Left cardiac atrium (tissue), 4 donors: Measurements from ENCODE around the gene FBXO31. TPM values are rescaled to one million over a fixed set of nuclear protein-coding genes. Genes with fewer than 3 reads are reported as not detected.

Experiments
- ATAC-seq, 2 donors: fragments of 200-7000 bp; cut with Tn5 transposase; one replicate each; pipeline ENCODE4 v1.9.1; 2020; ENCODE audit warnings: mild to moderate bottlenecking in 2 of 2, moderate library complexity in 2 of 2
- DNase-seq: peaks from one replicate; pipeline ENCODE4 v3.0.0-alpha.2; 2020
- intact Hi-C, 2 donors: fragments of 100-400 bp; cut with DNase I; formaldehyde crosslinking; loops; one replicate each; pipeline versions ENCODE4 v1.14.1 to v1.15.1; 2022 to 2023
- total RNA-seq, 2 donors: library from RNA; stranded (reverse); fragmentation: NEBNext Ultra II Directional; extraction: Animal tissue kit (Norgen Biotek cat#: 25700); gene quantifications; one replicate each; pipeline ENCODE4 v1.2.1, GENCODE V29; 2021
- donor health status: DM: no; HTN: yes; CAD: no.
- donor health status: DM: no; HTN: yes; CAD: no; lungs with severe emphysema.
- donor health status: DM: yes; HTN: yes; CAD: no.
- donor health status: Dilated cardiomyopathy.

Gene FBXO31
- total RNA-seq, 2 donors from 2014 or later, result 45.6 to 50.8 TPM

DNA sequence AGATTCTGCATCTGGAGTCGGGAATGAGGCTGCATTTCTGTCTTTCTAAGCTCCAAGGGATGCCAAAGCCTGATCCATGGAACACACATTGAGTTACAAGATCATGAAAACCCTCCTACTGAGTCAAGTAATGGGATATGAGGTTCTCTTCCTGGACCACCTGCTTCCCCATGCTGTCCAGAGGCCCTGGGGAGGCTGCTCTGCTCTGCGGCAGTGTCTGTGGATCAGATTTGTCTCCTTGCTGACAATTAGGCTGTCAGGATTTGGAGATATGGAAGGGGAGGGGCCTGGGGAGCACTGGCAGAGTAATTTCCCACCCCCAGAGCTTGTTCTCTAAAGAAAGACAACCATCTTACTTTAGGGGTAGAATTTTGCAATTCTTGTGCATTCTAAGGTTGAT lies 99.4 kb downstream of the FBXO31 start:
- DNase-seq (no peak), ATAC-seq (no peak)
- intact Hi-C loops, result no loop called here

DNA sequence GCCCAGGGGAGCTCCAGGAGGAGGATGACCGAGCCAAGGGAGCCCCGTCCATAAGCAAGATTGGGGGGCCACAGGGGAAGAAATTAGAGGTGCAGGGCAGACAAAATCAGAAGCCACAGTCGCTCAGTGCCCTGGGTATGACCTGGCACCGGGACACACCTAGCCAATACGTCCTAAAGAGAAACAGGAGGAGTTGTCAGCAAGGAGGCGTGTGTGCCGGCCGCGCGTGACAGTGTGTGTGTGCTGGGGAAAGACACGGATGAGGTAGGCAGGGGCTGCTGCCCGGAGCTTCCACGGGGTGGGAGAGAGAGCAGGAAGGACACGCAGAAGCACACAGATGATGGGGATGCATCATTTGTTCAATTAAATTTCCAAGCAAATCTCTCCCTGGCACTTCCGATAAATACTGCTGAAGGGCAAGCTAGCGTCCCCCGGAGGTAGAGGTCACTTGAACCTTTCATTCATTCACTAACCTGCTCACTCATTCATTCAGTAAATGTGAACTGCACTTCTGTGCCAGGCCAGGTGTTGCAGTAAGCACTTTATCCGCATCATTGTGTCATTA lies 104.4 kb downstream of the FBXO31 start:
- intact Hi-C loops, result loop anchor here (2.0 to 10.0 kb wide), 4 partner anchors 214 to 714 kb away; partner anchors contain the start of gene FOXC2 (in 1 of the 2)
- no peak for ATAC-seq
- DNase-seq, result no peak

DNA sequence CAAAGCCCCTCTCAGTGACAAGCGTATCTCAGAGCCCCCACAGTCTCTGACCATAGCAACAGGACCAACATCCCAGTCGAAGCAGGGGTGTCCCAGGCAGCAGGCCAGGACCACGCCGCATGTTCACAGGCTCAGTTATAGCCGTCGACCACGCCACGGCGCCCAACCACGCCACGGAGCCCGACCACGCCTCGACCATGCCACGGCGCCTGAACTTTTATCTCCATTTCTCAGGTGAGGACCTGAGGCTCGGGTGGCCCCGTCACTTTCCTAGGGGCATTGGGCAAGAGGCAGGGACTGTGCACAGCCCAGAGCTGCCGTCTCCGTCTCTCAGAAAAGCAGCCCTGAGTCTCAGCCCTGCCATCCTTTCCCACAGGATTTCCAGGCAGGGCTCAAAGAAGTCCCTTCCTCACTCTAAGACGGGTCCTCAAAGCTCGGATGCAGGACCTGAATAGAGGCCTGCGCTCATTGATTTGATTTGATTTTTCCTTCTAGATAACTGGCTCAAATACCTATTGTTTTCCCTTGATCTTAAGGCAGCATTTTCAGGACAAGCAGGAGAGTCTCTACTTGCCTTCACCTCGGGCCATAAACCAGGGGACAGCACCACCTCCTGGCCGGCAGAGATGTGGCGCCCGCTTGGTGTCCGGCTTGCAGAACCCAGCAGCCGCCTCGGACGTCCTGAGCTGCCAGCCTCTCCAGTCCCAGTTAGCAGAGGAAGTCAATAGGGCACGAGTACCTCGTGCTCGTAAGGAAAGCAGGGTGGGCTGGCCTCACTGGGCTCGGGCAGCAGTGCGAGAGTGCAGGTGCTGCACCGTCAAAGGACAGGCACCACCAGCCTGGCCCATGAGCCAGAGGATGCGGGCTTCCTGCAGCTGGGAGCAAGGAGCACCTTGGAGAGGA lies 105.1 kb downstream of the FBXO31 start:
- ATAC-seq (peak; percentile 95 to 99), DNase-seq (peak; percentile 80)
- intact Hi-C loops, result loop anchor here (2.0 to 10.0 kb wide), 4 partner anchors 214 to 714 kb away; partner anchors contain the start of gene FOXC2 (in 1 of the 2)

Other genes with a start within 250 kb of the FBXO31 start
- 1 to 10 TPM; 3.2 to 3.4 TPM for gene C16orf95, start 66.4 kb downstream of the FBXO31 start, total RNA-seq
- 10 to 100 TPM; 82.9 to 90.2 TPM for gene MAP1LC3B, start 8.6 kb upstream of the FBXO31 start, total RNA-seq
- 10 to 100 TPM; 14.4 to 14.9 TPM for gene ZCCHC14, start 109.2 kb upstream of the FBXO31 start, total RNA-seq
- under 1 TPM; 0.05 to 0.09 TPM for gene JPH3, start 218.7 kb upstream of the FBXO31 start, total RNA-seq